Suprapubic skin (tissue), 4 donors: Measurements from ENCODE around the gene HDGFL2. TPM values are rescaled to one million over a fixed set of nuclear protein-coding genes. Genes with fewer than 3 reads are reported as not detected.

Experiments used
- DNase-seq, 2 donors: peaks; one replicate each; pipeline ENCODE4 v3.0.0-alpha.2; 2019; ENCODE audit warnings: low spot score in 2 of 2
- H3K27ac ChIP-seq: fragments of 200-600 bp; sonication (generic); one replicate; pipeline ENCODE4 v1.5.1; 2019
- H3K27me3 ChIP-seq: fragments of 200-600 bp; sonication (generic); one replicate; pipeline ENCODE4 v1.5.1; 2019
- H3K36me3 ChIP-seq: fragments of 200-600 bp; sonication (generic); one replicate; pipeline ENCODE4 v1.5.1; 2019
- H3K4me1 ChIP-seq: fragments of 200-600 bp; sonication (generic); one replicate; pipeline ENCODE4 v1.5.1; 2019
- H3K4me3 ChIP-seq: fragments of 200-600 bp; sonication (generic); one replicate; pipeline ENCODE4 v1.5.1; 2019; ENCODE audit warnings: mild to moderate bottlenecking
- H3K9me3 ChIP-seq: fragments of 200-600 bp; sonication (generic); one replicate; pipeline ENCODE4 v1.5.1; 2019
- CTCF ChIP-seq, 2 donors: fragments of 200-600 bp in 1 of 2; fragments of 450-650 bp in 1 of 2; sonication (generic) in 1 of 2; IDR thresholded peaks; one replicate each; pipeline ENCODE4 v1.5.1; 2016 to 2019; ENCODE audit warnings: antibody characterized with exemption in 2 of 2, mild to moderate bottlenecking in 1 of 2, moderate library complexity in 1 of 2
- EP300 ChIP-seq: sonication (generic); formaldehyde crosslinking; IDR thresholded peaks from one replicate; pipeline ENCODE4 v1.6.1; 2017; ENCODE audit warnings: antibody characterized with exemption
- POLR2A ChIP-seq, 2 donors: fragments of 450-650 bp; IDR thresholded peaks; one replicate each; pipeline ENCODE4 v1.6.1; 2017; ENCODE audit warnings: antibody characterized with exemption in 2 of 2, mild to moderate bottlenecking in 2 of 2, moderate library complexity in 2 of 2
- POLR2AphosphoS5 ChIP-seq, 3 donors: sonication (generic); formaldehyde crosslinking; IDR thresholded peaks; one replicate each; pipeline ENCODE4 v1.6.1; 2017; ENCODE audit warnings: antibody characterized with exemption in 3 of 3
- WGBS: methylation state at CpG from one replicate; pipeline ENCODE4 v1.1.5; 2018; 5-methylcytosine and 5-hydroxymethylcytosine counted together
- total RNA-seq, 4 donors: library from RNA; depleted of rRNA; stranded (reverse); fragments of >200 nt; gene quantifications; one replicate each; pipeline ENCODE4 v1.1.0, GENCODE V29; 2016

HDGFL2 gene
- total RNA-seq, 4 donors from 2014 or later, result 23.0 to 27.4 (median 23.4) TPM

- 85% methylated on average over 9 of the region's 12 CpGs for WGBS
- no peak for DNase-seq
- no peak overlapping the region for H3K27ac ChIP-seq
- TF ChIP-seq CTCF (IDR thresholded peaks at IDR 0.05), result no peak
- no peak for TF ChIP-seq POLR2AphosphoS5 (IDR thresholded peaks at IDR 0.05)
- no peak for TF ChIP-seq EP300
- TF ChIP-seq POLR2A (IDR thresholded peaks at IDR 0.05), result no peak
- H3K4me3 ChIP-seq, result no peak overlapping the region
- H3K36me3 ChIP-seq, result peaks cover 71% of the 10 kb centered on the region
- no peaks in the 10 kb centered on the region for H3K27me3 ChIP-seq
- H3K9me3 ChIP-seq, result no peaks in the 10 kb centered on the region
- H3K4me1 ChIP-seq, result no peaks in the 10 kb centered on the region
Measured at GRCh38 chr19:4429771-4430171, 42.3 kb upstream of the HDGFL2 start.

DNA sequence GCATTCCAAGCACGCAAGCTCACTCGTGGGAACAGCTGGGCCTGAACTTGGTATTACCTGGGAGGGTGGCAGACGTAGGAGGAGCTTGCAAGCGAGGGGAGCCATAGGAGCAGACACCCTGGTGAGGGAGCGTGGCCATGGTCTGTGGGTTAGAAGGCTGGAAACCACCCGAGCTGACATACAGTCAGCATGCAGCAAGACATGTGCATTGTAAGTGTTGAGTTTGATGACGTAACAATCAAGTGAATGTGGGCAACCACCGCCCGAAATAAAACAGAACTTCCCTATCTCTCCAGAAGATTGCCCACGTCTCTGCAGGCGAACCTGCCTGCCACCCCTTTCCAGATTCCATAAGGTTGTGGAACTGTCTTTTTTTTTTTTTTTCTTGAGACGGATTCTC is 41.3 kb upstream of the HDGFL2 start:
- no peak for TF ChIP-seq EP300
- no peak for TF ChIP-seq POLR2A (IDR thresholded peaks at IDR 0.05)
- no peak for TF ChIP-seq POLR2AphosphoS5 (IDR thresholded peaks at IDR 0.05)
- TF ChIP-seq CTCF (IDR thresholded peaks at IDR 0.05), result no peak
- Histone ChIP-seq H3K9me3 (no peaks in the 10 kb centered on the region), H3K4me1 (no peaks in the 10 kb centered on the region), H3K36me3 (peaks cover 64% of the 10 kb centered on the region), H3K27me3 (no peaks in the 10 kb centered on the region), H3K27ac (no peak overlapping the region), H3K4me3 (no peak overlapping the region)
- 89% methylated on average over 12 of the region's 12 CpGs for whole genome bisulfite sequencing
- DNase-seq, result no peak

- Histone ChIP-seq H3K9me3 (no peaks in the 10 kb centered on the region), H3K27me3 (no peaks in the 10 kb centered on the region), H3K27ac (no peak overlapping the region), H3K4me1 (no peaks in the 10 kb centered on the region), H3K36me3 (peaks cover 64% of the 10 kb centered on the region), H3K4me3 (no peak overlapping the region)
- TF ChIP-seq EP300 (no peak), CTCF (IDR thresholded peaks at IDR 0.05) (no peak), POLR2A (IDR thresholded peaks at IDR 0.05) (no peak), POLR2AphosphoS5 (IDR thresholded peaks at IDR 0.05) (no peak)
- no peak for DNase-seq
- WGBS, result 81% methylated on average over 8 of the region's 9 CpGs
Measured at GRCh38 chr19:4431296-4431695, 40.8 kb upstream of the HDGFL2 start.

GRCh38 chr19:4431808-4432674 is 40.1 kb upstream of the HDGFL2 start:
- Histone ChIP-seq H3K9me3 (no peaks in the 10 kb centered on the region), H3K4me1 (no peaks in the 10 kb centered on the region), H3K27ac (no peak overlapping the region), H3K4me3 (no peak overlapping the region), H3K27me3 (no peaks in the 10 kb centered on the region), H3K36me3 (peaks cover 64% of the 10 kb centered on the region)
- WGBS, result 84% methylated on average over 26 of the region's 26 CpGs
- TF ChIP-seq POLR2A (IDR thresholded peaks at IDR 0.05), result no peak
- TF ChIP-seq POLR2AphosphoS5 (IDR thresholded peaks at IDR 0.05), result no peak
- no peak for TF ChIP-seq EP300
- no peak for DNase-seq

DNA sequence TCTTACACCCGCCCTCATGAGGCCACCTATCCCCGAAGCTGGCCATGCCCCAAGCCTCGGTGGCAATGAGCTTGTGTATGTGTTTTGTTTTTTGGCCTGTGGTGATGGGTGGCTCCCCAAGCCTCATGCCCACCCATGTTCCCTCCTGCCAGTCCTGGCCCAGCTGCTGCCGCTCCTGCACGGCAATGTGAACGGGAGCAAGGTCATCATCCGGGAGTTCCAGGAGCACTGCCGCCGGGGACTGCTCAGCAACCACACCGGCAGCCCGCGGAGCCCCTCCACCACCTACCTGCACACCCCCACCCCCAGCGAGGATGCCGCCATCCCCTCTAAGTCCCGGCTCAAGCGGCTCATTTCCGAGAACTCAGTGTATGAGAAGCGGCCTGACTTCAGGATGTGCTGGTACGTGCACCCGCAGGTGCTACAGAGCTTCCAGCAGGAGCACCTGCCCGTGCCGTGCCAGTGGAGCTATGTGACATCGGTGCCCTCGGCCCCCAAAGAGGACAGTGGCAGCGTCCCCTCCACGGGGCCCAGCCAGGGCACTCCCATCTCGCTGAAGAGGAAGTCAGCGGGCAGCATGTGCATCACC is 39.1 kb upstream of the HDGFL2 start:
- TF ChIP-seq CTCF (IDR thresholded peaks at IDR 0.05) (no peak), POLR2AphosphoS5 (IDR thresholded peaks at IDR 0.05) (no peak), EP300 (no peak), POLR2A (IDR thresholded peaks at IDR 0.05) (no peak)
- DNase-seq, result no peak
- no peaks in the 10 kb centered on the region for H3K27me3 ChIP-seq
- no peaks in the 10 kb centered on the region for H3K9me3 ChIP-seq
- H3K27ac ChIP-seq, result no peak overlapping the region
- H3K4me3 ChIP-seq, result no peak overlapping the region
- no peaks in the 10 kb centered on the region for H3K4me1 ChIP-seq
- WGBS, result 90% methylated on average over 5 of the region's 28 CpGs
- peaks cover 64% of the 10 kb centered on the region for H3K36me3 ChIP-seq
